HG02884 (cell line): ENCODE data around the gene AAGAB.

Source experiments
- ATAC-seq: cut with Tn5 transposase; IDR thresholded peaks from one replicate; pipeline ENCODE4 v1.9.1; 2021; ENCODE audit warnings: mild to moderate bottlenecking, moderate library complexity; ENCODE audit not compliant: unreplicated experiment

Gene AAGAB

GRCh38 chr15:67174864-67175573 is 79.4 kb downstream of the AAGAB start:
- ATAC-seq, result no peak

- ATAC-seq, result no peak
These were observed 80.0 kb downstream of the AAGAB start for GRCh38 chr15:67174446-67174845.

- ATAC-seq, result no peak
These were observed 80.7 kb downstream of the AAGAB start for GRCh38 chr15:67173786-67174185.

- ATAC-seq, result no peak
These were observed 81.5 kb downstream of the AAGAB start for GRCh38 chr15:67173005-67173404.

- no peak for ATAC-seq
These were observed 82.3 kb downstream of the AAGAB start for GRCh38 chr15:67172172-67172571.

- no peak for ATAC-seq
These were observed 83.0 kb downstream of the AAGAB start for GRCh38 chr15:67171471-67171870.

- ATAC-seq, result no peak
These were observed 84.1 kb downstream of the AAGAB start for GRCh38 chr15:67170143-67170925.

- no peak for ATAC-seq
These were observed 85.8 kb downstream of the AAGAB start for GRCh38 chr15:67168694-67169093.

- ATAC-seq, result no peak
These were observed 87.4 kb downstream of the AAGAB start for GRCh38 chr15:67167091-67167490.

GRCh38 chr15:67166280-67167009 is 88.0 kb downstream of the AAGAB start:
- ATAC-seq, result no peak

GRCh38 chr15:67165254-67166253 is 88.9 kb downstream of the AAGAB start:
- no peak for ATAC-seq

GRCh38 chr15:67164811-67165253 is 89.6 kb downstream of the AAGAB start:
- ATAC-seq, result no peak

GRCh38 chr15:67164401-67164791 is 90.1 kb downstream of the AAGAB start:
- ATAC-seq, result no peak

GRCh38 chr15:67163180-67163579 is 91.3 kb downstream of the AAGAB start:
- ATAC-seq, result no peak

GRCh38 chr15:67161881-67162280 is 92.6 kb downstream of the AAGAB start:
- ATAC-seq, result no peak

GRCh38 chr15:67161412-67161811 is 93.0 kb downstream of the AAGAB start:
- no peak for ATAC-seq

- no peak for ATAC-seq
These were observed 96.1 kb downstream of the AAGAB start for GRCh38 chr15:67158367-67158766.

GRCh38 chr15:67157521-67158252 is 96.8 kb downstream of the AAGAB start:
- ATAC-seq, result no peak

GRCh38 chr15:67156834-67157233 is 97.6 kb downstream of the AAGAB start:
- no peak for ATAC-seq

GRCh38 chr15:67156426-67156825 is 98.0 kb downstream of the AAGAB start:
- ATAC-seq, result no peak
